22Rv1 (cell line): ENCODE data around the gene B4GALT3.

Source experiments
- CTCF ChIP-seq: fragments of 450-650 bp; IDR thresholded peaks from 2 replicates; pipeline ENCODE4 v1.5.1; 2017; ENCODE audit warnings: mild to moderate bottlenecking
- ZFX ChIP-seq: fragments of 450-650 bp; IDR thresholded peaks from 2 replicates; pipeline ENCODE4 v1.6.1; 2017; ENCODE audit warnings: antibody characterized with exemption, borderline replicate concordance

DNA sequence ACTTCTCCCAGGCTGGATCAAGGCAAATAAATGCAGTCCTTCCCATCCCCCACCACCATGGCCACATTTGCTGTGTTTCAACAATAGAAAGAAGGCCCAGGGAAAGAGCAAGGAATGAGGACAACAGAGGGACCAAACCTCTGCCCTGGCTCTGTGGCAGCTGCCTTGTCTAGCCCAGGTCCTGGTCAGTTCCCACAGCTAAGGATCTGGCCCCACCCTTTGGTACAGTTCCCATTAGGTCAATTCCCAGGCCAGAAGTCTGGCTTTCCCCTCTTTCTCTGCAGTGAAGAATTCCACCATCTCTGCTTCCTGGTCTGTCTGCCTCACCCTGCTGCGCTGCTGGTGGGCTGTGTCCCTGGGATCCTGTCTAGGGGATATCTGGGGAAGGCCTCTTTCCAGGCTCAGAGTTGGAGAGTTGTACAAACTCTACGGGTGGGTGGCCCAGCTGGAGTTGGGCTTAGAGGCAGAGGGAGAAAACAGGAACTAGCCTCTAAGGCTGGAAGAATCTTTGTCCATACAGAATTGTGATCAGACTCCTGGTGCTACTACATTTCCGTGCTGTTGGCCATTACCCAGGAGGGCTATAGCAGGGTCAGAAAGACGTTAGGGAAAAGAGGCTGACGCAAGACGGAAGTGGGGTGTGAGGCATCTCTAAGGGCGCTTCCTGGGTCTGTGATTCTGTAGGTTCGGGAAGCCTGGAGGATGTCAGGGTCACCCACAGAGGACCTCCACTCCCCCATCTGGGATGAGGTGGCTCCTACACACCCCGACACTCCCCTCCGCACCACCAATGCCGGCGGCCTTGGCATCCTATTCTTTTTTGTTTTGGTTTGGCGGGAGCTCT, 23.9 kb upstream of the B4GALT3 start:
- no peak for TF ChIP-seq CTCF
- TF ChIP-seq ZFX, result no peak
